AG10803 (cell line): Measurements from ENCODE around the gene CFAP92.

Source experiments
- DNase-seq: peaks from one replicate; pipeline ENCODE4 v3.0.0; 2010; ENCODE audit warnings: low read depth
- H3K4me3 ChIP-seq: 2 replicates; pipeline ENCODE4 v1.5.1; 2011; ENCODE audit warnings: mild to moderate bottlenecking, low read length, control low read depth
- TF ChIP-seq, protein P1 (sequence below): conservative IDR thresholded peaks from 2 replicates; pipeline ENCODE4 v1.5.1; 2011; ENCODE audit warnings: mild to moderate bottlenecking, low read length, control low read depth, inconsistent platforms

CFAP92 gene

DNA sequence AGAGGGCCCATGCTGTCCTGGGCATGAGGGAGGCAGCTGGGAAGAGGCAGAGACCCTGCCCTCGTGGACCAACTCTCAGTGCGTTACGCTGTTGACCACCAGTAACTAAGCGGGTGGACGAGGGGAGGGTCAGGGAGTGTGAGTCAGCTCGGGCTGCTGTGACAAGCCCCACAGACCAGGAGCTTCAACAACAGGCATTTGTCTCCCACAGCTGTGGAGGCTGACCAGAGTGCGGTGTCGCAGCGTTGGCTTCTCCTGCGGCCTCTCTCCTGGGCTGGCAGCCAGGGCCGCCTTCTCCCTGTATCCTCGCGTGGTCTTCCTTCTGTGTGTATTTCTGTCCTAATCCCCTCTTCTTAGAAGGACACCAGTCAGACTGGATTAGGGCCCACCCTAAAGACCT lies 20.3 kb upstream of the CFAP92 start:
- no peak overlapping the region for H3K4me3 ChIP-seq
- DNase-seq, result no peak

DNA sequence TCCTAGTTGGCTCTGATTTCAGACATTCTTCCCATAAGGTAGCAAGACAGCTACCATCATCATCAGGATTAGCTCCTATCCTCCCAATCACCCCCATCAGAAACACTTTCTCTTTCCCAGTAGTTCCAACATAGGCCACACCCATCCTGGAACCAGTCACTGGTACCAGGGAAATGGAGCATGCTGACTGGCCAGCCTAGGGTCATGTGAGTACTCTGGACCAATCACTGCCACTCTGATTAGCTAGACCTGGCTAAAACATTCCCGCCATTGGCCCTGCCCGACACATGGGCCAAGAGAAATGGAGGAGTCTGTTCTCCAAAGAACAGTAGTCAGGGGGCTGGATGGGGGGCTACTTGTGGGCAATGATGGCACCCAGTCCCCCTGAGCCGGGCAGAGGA lies 19.6 kb upstream of the CFAP92 start:
- no peak for DNase-seq
- TF ChIP-seq, protein P1, sequence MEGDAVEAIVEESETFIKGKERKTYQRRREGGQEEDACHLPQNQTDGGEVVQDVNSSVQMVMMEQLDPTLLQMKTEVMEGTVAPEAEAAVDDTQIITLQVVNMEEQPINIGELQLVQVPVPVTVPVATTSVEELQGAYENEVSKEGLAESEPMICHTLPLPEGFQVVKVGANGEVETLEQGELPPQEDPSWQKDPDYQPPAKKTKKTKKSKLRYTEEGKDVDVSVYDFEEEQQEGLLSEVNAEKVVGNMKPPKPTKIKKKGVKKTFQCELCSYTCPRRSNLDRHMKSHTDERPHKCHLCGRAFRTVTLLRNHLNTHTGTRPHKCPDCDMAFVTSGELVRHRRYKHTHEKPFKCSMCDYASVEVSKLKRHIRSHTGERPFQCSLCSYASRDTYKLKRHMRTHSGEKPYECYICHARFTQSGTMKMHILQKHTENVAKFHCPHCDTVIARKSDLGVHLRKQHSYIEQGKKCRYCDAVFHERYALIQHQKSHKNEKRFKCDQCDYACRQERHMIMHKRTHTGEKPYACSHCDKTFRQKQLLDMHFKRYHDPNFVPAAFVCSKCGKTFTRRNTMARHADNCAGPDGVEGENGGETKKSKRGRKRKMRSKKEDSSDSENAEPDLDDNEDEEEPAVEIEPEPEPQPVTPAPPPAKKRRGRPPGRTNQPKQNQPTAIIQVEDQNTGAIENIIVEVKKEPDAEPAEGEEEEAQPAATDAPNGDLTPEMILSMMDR, result no peak
- H3K4me3 ChIP-seq, result no peak overlapping the region

More for the DNA sequence above, 20.3 kb upstream of the CFAP92 start:
- TF ChIP-seq, protein P1, result no peak

DNA sequence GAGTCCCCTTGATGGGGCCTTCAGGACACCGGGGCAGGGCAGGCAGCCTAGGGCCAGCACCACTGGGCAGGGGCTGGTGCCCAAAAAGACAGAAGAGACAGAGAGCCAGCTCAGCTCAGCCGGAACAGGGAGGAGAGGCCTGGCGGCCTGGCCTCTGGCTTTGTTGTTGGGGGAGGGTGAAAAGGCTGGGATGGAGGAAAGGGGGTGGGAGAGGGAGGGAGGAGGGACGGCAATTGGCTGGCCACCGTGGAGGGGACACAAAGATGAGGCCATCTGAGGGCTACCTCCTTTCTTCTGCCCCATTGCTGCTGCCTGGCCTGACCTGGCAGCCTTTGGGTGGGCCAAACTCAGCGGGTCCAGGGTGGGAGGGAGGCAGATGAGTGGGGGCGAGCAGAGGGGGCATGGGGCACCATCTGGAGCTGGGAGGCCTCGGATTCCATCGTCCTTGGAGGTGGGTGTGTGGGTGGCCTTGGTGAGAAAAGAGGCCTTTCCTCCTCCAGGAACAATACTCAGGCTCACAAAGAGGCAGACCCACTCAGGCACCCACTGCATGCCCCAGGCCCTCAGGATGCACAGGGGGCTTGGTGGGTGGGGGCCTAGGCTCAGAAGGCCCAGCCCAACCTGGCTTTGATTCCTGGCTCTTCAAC lies 16.6 kb upstream of the CFAP92 start:
- DNase-seq, result no peak
- H3K4me3 ChIP-seq, result no peak overlapping the region
- TF ChIP-seq, protein P1, result no peak

DNA sequence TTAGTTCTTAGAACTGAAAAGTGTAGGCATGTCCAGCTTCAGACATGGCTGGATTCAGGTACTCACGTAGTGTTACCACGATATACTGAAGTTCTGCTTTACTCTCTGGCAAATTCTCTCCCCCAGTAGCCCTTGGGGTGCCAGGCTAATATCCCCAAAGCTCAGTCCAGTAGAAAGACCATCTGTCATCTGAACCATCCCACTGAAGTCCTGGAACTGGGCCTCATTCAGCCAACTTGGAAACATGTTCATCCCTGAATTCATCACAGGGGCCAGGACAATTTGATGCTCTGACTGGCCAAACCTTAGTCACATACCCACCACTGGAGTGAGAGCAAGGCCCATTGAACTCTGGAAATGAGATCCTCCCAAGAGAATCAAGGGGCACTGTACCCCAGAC lies 15.4 kb upstream of the CFAP92 start:
- no peak for DNase-seq
- no peak overlapping the region for H3K4me3 ChIP-seq
- TF ChIP-seq, protein P1, result no peak

DNA sequence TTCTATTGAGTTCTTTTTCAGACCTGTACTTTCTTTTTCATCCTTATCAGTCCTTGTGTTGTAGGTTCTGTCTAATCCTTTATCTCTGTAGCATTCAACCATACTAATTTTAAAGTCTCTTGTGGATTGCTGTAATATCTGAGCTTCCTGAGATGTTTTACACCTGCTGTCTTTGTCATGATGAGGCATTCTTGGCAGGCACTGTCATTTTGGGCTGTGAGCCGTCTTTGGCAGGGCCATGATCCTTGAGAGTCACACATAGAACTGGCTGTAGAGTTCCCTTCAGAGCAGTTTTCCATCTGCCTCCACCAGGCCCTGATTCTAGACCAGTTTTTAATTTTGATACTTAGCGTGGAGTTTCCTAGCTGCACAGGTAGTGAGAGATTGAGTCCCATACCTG lies 13.9 kb upstream of the CFAP92 start:
- TF ChIP-seq, protein P1, result no peak
- no peak overlapping the region for H3K4me3 ChIP-seq
- DNase-seq, result no peak

DNA sequence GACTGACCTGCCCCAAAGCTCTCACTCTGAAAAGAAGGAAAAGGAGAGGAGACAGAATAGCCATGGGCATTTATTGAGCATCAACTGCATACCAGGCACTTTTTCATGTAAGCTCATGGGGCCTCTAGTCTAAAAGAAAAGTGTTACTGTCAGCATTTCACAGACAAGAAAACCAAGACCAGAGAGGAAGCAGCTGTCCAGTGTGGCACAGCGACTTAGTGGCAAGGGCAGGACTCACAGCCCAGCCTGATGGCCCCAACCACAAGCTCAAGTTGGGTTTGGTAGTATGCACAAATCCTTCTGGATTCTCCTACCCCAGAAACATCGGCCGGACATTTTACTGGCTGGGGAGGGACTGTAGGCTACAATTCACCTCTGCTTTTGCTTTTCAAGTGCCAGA lies 13.0 kb upstream of the CFAP92 start:
- DNase-seq, result no peak
- H3K4me3 ChIP-seq, result no peak overlapping the region
- TF ChIP-seq, protein P1, result no peak

DNA sequence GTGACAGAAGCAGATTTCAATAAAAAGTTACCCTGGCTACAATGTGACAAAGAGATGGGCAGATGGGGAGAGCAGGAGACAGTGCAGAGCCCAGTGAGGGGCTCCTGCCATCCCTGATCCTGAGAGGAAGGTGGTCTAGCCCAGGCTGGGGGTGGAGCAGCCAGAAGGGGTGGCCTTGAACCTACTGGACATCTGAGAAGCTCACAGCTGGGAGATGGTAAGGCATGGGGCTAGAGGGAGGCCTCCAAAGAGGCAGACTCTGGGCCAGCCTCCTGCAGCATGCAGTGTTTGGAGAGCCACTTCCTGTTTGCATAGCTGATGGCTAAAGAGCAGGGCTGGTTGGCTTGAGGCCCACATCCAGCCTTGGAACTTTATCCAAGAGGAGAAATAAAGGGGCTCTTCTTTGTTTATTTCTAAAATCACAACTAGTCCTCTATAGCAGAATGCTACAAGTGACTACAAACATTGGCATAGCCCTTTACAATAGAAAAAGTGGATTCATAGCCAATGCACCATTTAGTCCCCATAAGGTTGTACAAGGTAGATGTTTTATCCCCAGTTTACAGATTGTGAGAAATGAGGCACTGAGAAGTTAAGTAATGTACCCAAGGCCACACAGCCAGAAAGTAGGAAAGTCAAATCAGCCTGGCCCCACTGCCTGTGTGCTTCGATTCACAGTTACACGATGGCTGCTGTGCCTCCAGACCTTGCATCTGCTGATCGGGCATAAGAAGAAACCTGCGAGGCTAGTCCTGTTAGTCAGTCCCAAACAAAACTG lies 11.8 kb upstream of the CFAP92 start:
- DNase-seq, result peak; percentile 36
- TF ChIP-seq, protein P1, result no peak
- no peak overlapping the region for H3K4me3 ChIP-seq
